HG03469 (cell line): ENCODE results near the gene KRTAP6-1.

Source experiments
- ATAC-seq: cut with Tn5 transposase; IDR thresholded peaks from one replicate; pipeline ENCODE4 v1.9.1; 2021; ENCODE audit warnings: mild to moderate bottlenecking, moderate library complexity, moderate number of reproducible peaks; ENCODE audit not compliant: unreplicated experiment

KRTAP6-1 gene, protein sequence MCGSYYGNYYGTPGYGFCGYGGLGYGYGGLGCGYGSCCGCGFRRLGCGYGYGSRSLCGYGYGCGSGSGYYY

DNA sequence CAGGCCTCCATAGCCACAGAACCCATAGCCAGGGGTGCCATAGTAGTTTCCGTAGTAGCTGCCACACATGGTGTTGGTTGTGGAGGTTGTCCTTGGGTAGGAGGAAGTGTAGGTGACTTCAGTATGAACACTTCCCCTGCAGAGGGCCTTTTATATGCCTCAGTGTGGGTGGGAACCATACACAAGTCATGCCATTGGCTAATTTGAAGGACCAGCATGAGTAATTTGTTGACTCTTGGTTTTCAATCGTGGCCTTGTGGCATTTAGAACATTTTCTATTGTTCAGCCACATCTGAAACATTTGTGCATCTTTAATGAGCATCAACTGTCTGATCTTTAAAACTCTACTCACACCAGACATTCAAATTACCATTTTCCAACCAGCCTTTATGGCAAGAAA lies at the start of gene KRTAP6-1:
TSS of gene KRTAP6-1 (minus strand) at position 95 of the 400 bp plus-strand sequence. CDS start at position 69, 26 bp downstream.
- ATAC-seq: no peak

GRCh38 chr21:30652891-30653290 lies 39.2 kb upstream of the KRTAP6-1 start:
- ATAC-seq: no peak

DNA sequence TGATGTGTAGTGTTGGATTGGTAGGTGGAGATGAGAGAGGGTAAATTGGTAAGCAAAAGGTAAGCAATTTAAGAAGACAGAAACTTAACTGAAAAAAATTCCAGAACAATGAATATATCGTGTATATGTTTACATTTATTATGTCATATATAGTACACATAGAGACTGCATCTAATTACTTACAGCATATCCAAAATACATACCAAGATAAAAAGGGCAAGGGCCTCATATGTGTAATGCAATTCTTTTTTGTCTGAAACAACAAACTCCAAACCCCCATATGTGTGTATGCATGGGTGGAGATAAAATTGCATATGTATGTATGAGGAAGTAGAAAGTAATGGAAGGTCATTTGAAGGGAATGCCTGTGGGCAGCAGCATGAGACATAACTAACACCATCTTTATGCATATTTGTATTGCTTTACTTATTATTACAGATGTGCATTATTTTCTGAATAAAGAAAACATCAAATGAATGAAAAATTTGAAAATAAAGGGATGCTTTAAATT lies 33.2 kb upstream of the KRTAP6-1 start:
- no peak for ATAC-seq

- ATAC-seq: no peak
Measured at GRCh38 chr21:30642564-30642963, 28.8 kb upstream of the KRTAP6-1 start, which contains the start of gene KRTAP20-3. Gene KRTAP20-3, plus strand, starts transcription at chr21:30642864.

GRCh38 chr21:30638686-30639085 lies 25.0 kb upstream of the KRTAP6-1 start:
- ATAC-seq: no peak

- ATAC-seq: no peak
Measured at GRCh38 chr21:30634906-30635305, 21.2 kb upstream of the KRTAP6-1 start, which contains the start of gene KRTAP20-2. Gene KRTAP20-2, plus strand, starts transcription at chr21:30635206. Its CDS starts 58 bp downstream, at chr21:30635264.

DNA sequence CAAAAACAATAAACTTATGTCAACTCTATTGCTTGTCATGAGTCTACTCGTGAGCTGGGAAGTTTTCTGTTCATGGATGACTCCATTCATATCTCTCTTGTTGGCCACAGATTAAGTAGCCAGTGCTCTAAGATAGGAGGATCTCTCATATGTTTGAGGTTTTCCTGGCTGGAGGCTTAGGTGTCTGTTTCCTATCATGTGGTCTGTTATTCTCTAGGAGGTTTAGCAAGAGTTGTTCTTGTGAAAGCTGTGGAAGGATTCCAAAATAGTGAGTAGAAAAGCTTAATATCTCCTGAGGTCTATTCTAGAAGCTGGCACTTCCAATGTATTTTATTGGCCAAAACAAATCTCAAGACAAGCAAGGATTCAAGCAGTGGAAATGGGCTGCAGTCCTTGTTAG lies 15.5 kb upstream of the KRTAP6-1 start:
- ATAC-seq: no peak

DNA sequence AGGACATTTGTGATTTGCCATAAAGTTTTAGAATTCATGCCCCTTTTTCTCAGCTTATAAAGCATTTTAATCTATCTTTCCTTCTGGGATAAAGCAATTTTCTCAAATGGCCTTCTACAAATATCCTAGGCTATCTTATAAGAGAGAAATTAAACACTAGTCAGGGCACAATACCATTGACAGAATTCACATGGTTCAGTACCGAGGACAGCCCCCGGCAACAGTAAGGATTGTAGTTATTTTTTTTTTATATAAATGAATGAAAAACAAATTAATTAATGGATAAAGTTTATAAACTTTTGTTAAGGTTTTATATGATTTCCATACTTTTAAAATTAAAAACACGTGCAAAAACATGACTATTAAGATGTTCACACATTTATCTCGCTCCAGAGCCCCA lies 14.4 kb upstream of the KRTAP6-1 start:
- ATAC-seq: no peak

DNA sequence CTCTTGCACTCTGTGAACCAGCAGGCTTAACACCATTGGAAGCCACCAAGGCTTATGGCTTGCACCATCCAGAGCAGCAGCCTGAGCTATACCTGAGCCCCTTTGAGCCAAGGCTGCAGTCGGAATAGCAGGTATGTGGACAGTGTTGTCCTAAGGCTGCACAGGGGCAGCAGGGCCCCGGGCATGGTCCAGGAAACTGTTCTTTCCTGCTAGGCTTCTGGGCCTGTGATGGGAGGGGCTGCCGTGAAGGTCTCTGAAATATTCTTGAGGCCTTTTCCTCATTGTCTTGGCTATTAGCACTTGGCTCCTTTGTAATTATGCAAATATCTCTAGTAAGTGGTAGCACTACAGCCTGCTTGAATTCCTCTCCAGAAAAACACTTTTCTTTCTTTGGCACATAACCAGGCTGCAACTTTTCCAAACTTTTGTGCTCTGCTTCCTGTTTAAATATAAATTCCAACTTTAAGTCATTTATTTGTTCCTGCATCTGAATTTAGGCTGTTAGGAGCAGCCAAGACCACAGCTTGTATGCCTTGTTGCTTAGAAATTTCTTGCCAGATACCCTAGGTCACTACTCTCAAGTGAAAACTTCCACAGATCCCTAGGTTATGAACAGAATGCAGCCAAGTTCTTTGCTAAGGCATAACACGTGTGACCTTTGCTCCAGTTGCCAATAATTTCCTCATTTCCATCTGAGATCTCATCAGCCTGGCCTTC lies 11.9 kb upstream of the KRTAP6-1 start:
- ATAC-seq: no peak

GRCh38 chr21:30623362-30623761 lies 9.6 kb upstream of the KRTAP6-1 start:
- ATAC-seq: no peak

DNA sequence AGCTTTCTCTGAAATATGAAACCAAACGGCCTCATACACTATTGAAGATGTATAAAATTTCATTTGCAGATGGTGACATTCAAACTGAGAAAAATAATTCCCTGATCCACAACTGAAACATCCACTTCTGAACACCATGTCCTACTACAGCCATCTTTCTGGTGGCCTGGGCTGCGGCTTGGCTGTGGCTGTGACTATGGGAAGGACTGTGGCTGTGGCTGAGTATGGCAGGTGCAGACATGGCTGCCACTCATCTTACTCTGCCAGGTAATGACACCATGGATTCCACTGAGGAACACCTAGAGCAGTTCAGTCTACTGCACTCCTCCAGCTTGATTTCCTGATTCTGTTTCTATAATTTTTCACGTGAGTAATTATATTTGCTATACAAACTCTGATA lies 6.8 kb upstream of the KRTAP6-1 start, which contains the start of gene KRTAP20-4:
TSS of gene KRTAP20-4 (plus strand) at position 106 of the 400 bp plus-strand sequence.
- ATAC-seq: no peak

- no peak for ATAC-seq
Measured at GRCh38 chr21:30620080-30620479, 6.3 kb upstream of the KRTAP6-1 start.

DNA sequence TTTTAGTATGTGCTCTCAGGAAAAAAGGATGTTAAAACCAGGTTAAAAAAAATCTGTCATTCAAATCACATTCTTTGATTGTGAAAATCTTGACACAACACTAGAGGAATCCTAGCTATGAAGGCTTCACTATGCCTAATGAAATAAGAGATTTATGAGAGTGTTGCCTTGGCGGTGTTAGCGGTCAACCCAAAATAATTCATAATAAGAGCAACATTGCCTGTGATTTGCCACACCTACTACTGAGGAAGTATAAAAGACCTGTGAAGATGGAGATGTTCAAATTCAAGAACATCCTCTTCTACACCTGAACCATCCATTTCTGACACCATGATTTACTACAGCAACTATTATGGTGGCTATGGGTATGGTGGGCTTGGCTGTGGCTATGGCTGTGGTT lies 2.4 kb upstream of the KRTAP6-1 start, which contains the start of gene KRTAP20-1:
TSS of gene KRTAP20-1 (plus strand) at position 301 of the 400 bp plus-strand sequence. CDS start at position 331, 30 bp downstream.
- no peak for ATAC-seq

DNA sequence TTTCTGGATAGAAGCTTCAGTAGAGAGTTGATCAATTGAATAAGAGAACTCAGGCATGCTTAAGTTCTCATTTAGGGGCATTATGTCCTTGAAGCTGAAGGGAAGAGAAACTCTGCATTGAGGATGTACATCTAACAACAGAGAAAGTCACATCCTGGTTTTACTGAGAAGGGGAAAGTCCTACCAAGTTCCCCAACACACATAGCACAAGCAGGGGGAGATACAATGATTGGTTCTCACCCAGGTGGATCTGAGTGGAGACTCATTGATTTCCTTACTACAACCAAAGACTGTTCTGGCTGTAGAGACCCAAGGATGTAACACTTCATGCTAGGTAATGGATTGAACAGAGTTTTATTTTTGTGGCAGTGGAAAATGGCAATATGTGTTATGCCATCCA lies 1.5 kb upstream of the KRTAP6-1 start:
- no peak for ATAC-seq

DNA sequence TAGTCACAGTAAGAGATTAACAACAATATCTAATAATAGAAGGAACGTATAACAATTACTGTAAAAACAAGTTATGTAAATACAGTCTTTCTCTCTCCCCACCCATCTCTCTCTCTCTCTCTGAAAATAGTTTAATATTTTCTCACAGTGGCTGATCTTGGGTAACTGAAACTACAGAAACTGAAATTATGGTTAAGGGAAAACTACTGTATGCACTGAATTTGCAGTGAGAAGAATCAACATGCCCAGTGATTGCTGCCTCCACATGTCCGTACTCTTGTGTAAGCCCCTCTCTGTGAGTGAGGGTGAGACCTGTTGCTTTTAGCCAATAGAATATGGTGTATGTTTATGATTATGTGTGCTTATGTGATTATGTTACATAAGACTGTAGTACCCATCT lies 1.6 kb downstream of the KRTAP6-1 start:
- no peak for ATAC-seq

DNA sequence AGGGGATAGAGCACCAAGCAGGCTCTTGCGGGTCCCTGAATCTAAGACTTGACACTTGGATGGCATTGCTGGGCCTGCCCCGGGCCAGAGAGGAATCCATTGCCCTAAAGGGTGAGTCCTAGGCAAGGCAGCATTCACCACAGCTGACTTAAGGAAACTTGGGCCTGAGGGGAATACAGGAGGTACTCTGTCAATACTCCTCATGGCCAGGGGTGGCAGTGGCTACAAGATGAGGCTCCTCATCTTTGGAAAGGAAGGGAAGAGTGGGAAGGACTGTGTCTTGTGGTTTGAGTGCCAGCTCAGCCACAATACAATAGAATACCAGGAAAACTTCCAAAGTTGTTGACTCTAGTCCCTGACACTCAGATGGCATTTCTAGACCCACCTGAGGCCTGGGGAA lies 7.8 kb downstream of the KRTAP6-1 start:
- ATAC-seq: no peak

DNA sequence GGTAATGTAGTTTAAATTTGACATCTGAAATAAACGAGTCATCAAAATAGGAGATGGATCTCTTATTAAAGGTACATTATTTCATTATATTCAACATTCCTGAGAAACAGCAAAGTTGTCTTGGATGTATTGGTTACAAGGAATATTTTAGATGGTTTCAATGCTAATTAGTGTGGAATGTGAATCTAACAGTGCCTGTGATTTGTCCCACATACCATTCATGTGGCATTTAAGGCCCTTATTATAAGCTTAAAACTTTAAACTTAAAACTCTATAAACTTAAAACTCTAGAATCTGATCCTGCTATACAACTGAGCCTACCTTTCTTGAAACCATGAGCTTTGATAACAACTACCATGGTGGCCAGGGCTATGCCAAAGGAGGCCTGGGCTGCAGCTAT lies 12.9 kb downstream of the KRTAP6-1 start, which contains the start of gene KRTAP22-1:
TSS of gene KRTAP22-1 (plus strand) at position 301 of the 400 bp plus-strand sequence.
- ATAC-seq: no peak

DNA sequence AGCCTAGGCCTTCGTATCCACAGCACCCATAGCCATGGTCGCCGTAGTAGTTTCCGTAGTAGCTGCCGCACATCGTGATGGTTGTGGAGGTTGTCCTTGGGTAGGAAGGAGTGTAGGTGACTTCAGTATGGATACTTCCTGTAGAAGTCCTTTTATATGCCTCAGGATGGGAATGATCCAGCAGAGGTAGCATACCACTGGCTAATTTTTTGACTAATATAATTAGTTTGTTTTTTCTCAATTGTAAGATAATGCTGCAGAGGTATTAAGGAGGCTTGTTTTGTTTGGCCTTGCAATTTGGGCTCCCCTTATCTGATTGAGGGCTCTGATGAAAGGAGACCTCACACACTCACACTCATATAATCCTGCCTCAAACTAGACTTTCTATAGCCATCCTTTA lies 14.9 kb downstream of the KRTAP6-1 start, which contains the start of gene KRTAP6-2:
TSS of gene KRTAP6-2 (minus strand) at position 101 of the 400 bp plus-strand sequence. CDS start at position 73, 28 bp downstream.
- ATAC-seq: no peak

- no peak for ATAC-seq
Measured at GRCh38 chr21:30592140-30592539, 21.6 kb downstream of the KRTAP6-1 start, which contains the start of gene KRTAP6-3. Gene KRTAP6-3, plus strand, starts transcription at chr21:30592440. Its CDS starts 6 bp downstream, at chr21:30592446.

DNA sequence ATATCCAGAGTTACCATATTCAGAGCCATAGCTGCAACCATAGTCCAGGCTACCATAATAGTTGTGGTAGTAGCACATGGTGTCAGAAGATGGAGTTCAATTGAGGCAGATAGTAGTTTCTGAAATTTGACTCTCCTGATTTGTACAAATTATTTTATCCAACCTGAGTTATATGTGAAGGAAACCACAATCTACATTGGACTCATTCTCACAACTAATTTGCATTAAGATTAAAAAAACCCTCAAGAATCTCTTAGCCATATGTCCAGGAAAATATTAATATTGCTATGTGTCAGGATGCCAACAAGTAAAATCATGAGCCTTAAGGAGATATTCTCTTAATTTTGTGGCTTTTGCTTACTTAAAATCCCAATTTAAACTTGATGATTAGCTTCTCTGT lies 23.4 kb downstream of the KRTAP6-1 start, which contains the start of gene KRTAP22-2:
TSS of gene KRTAP22-2 (minus strand) at position 101 of the 400 bp plus-strand sequence.
- ATAC-seq: no peak

GRCh38 chr21:30582870-30583269 lies 30.9 kb downstream of the KRTAP6-1 start:
- ATAC-seq: no peak

DNA sequence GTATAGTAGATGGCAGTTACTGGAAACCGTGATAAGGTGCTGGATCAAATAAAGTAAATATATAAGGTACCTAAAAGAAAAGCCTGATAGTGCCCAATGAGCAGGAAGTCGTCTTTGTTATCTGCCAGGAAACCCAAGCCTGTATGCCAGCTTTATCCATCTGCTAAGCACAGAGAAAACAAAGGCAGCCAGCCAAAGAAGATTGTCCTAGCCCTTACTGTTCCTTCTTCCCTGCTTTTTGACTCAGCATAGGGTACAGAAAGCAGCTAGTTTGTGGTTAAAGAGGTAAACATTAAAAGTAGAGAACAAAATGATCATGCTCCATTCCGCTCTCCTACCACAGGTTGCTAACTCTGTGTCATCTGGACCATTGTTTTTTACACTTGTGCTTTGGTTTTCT lies 33.6 kb downstream of the KRTAP6-1 start:
- ATAC-seq: no peak
